D721Med (cell line): Measurements from ENCODE around the gene MIB1.

Experiments
- DNase-seq: peaks from one replicate; pipeline ENCODE4 v3.0.0; 2011; ENCODE audit warnings: low spot score; ENCODE audit not compliant: insufficient read length
- FAIRE-seq: peaks from 2 replicates; lab custom pipeline; 2011; peaks lifted over from hg19 to GRCh38; lab: Jason Lieb, UNC
- CTCF ChIP-seq: IDR thresholded peaks from 2 replicates; pipeline ENCODE4 v1.5.1; 2012; ENCODE audit warnings: mild to moderate bottlenecking, control low read depth; ENCODE audit not compliant: insufficient read depth; ENCODE audit errors: missing control alignments

MIB1 gene

GRCh38 chr18:21889570-21889969 is 149.0 kb downstream of the MIB1 start:
- no peak for TF ChIP-seq CTCF
- DNase-seq = no peak
- no peak for FAIRE-seq

- no peak for DNase-seq
- FAIRE-seq = no peak
- no peak for TF ChIP-seq CTCF
Measured at GRCh38 chr18:21894619-21895367, 154.2 kb downstream of the MIB1 start.

- DNase-seq = no peak
- FAIRE-seq = no peak
- no peak for TF ChIP-seq CTCF
Measured at GRCh38 chr18:21896732-21897336, 156.2 kb downstream of the MIB1 start.

- DNase-seq (peak; percentile 43), FAIRE-seq (no peak)
- TF ChIP-seq CTCF = peak; percentile 61
Measured at GRCh38 chr18:21897811-21898210, 157.2 kb downstream of the MIB1 start.

- DNase-seq = no peak
- FAIRE-seq = no peak
Measured at GRCh38 chr18:21900605-21901352, 160.2 kb downstream of the MIB1 start.

GRCh38 chr18:21901423-21901945 is 160.9 kb downstream of the MIB1 start:
- TF ChIP-seq CTCF = no peak
- FAIRE-seq (no peak), DNase-seq (no peak)

More at GRCh38 chr18:21900605-21901352, 160.2 kb downstream of the MIB1 start:
- no peak for TF ChIP-seq CTCF
